Adrenal gland (tissue), 12 donors: ENCODE results near the gene PRKRIP1. TPM values are rescaled to one million over a fixed set of nuclear protein-coding genes. Genes with fewer than 3 reads are reported as not detected.

ENCODE experiments used
- DNase-seq, 7 donors: peaks; one replicate each; pipeline ENCODE4 v3.0.0-alpha.2; 2019 to 2020
- H3K27ac ChIP-seq, 5 donors: fragments of 200-600 bp; sonication (generic) in 4 of 5; 1 replicate in 3 of 5; 2 replicates in 2 of 5; pipeline versions ENCODE4 v1.5.1 to v1.8.0; 2016 to 2020; ENCODE audit warnings: mild to moderate bottlenecking in 1 of 5
- H3K27me3 ChIP-seq: fragments of 200-600 bp; 2 replicates; pipeline ENCODE4 v1.8.0; 2021
- H3K36me3 ChIP-seq, 2 donors: fragments of 200-600 bp; replicated peaks in 1 of 2; 1 replicate in 1 of 2; 2 replicates in 1 of 2; pipeline versions ENCODE4 v1.5.1 to v1.8.0; 2018 to 2022
- H3K4me1 ChIP-seq, 2 donors: fragments of 200-600 bp; replicated peaks in 1 of 2; 1 replicate in 1 of 2; 2 replicates in 1 of 2; pipeline versions ENCODE4 v1.5.1 to v1.8.0; 2018 to 2021
- H3K4me3 ChIP-seq, 4 donors: fragments of 200-600 bp; sonication (generic) in 3 of 4; one replicate each; pipeline ENCODE4 v1.5.1; 2016 to 2018
- H3K9me3 ChIP-seq, 3 donors: fragments of 200-600 bp; sonication (generic) in 1 of 3; replicated peaks in 1 of 3; 1 replicate in 2 of 3; 2 replicates in 1 of 3; pipeline versions ENCODE4 v1.5.1 to v1.8.0; 2016 to 2021
- POLR2A ChIP-seq, 2 donors: fragments of 450-650 bp; IDR thresholded peaks; one replicate each; pipeline ENCODE4 v1.6.1; 2017; ENCODE audit warnings: antibody characterized with exemption in 2 of 2, mild to moderate bottlenecking in 2 of 2, moderate library complexity in 1 of 2
- WGBS, 4 donors: extraction: QIAGEN DNeasy Blood & Tissue Kit in 2 of 4; methylation state at CpG; one replicate each; pipeline versions ENCODE4 v1.1.5 to v1.1.7; 2013 to 2017; 5-methylcytosine and 5-hydroxymethylcytosine counted together
- intact Hi-C, 2 donors: fragments of 100-400 bp; cut with DNase I; formaldehyde crosslinking; loops; one replicate each; pipeline versions ENCODE4 v1.14.1 to v1.15.0; 2022 to 2023
- polyA plus RNA-seq, 3 donors: library from polyadenylated mRNA; stranded (reverse); fragments of 200-250 nt in 2 of 3; fragments of 350-450 nt in 1 of 3; fragmentation: Illumina TruSeq in 1 of 3; extraction: RNeasy Lipid Tissue Mini Kit (QIAGEN cat#74804) in 1 of 3; gene quantifications; one replicate each; pipeline ENCODE4 v1.2.3, GENCODE V29; 2013 to 2014
- total RNA-seq, 9 donors: library from RNA; depleted of rRNA in 4 of 9; stranded (reverse); fragments of >200 nt in 4 of 9; fragments of 120-200 nt in 1 of 9; fragmentation: NEBNext Ultra II Directional in 1 of 9; extraction: Animal tissue kit (Norgen Biotek cat#: 25700) in 1 of 9; gene quantifications; one replicate each; pipeline versions ENCODE4 v1.1.0 to v1.2.4, GENCODE V29; 2013 to 2023
- TF ChIP-seq, protein P1 (sequence below), 6 experiments: fragments of 450-650 bp in 4 of 6; fragments of 200-600 bp in 2 of 6; sonication (generic) in 1 of 6; IDR thresholded peaks; 1 replicate in 5 of 6; 2 replicates in 1 of 6; pipeline versions ENCODE4 v1.5.1 to v1.8.0; 2016 to 2021; ENCODE audit warnings: antibody characterized with exemption in 6 of 6, mild to moderate bottlenecking in 2 of 6, moderate library complexity in 1 of 6
- donor health status: healthy with polysubstance abuse.
- donor health status: Bipolar disorder and iron deficiency.
- donor health status: DM: yes; HTN: yes; CAD: no.
- donor health status: DM: no; HTN: no; CAD: no.
- donor health status: DM: no; HTN: no; CAD: no.
- donor health status: DM: yes; HTN: yes; CAD: no.

The PRKRIP1 gene
- total and polyA plus RNA-seq, 12 donors = 19.4 to 114 (median 31.1) TPM

- no peak overlapping the region for H3K27ac ChIP-seq
- H3K4me1 ChIP-seq = peaks cover 7 to 8% of the 10 kb centered on the region in 2 donors
- no peak for DNase-seq
- H3K4me3 ChIP-seq = no peak overlapping the region
- 91 to 92% (median 92%) methylated on average over 16 to 17 of the region's 17 CpGs for WGBS, 4 donors
- peaks cover 0 to 19% of the 10 kb centered on the region in 2 donors for H3K36me3 ChIP-seq
- no peaks in the 10 kb centered on the region for H3K9me3 ChIP-seq
- TF ChIP-seq, protein P1, sequence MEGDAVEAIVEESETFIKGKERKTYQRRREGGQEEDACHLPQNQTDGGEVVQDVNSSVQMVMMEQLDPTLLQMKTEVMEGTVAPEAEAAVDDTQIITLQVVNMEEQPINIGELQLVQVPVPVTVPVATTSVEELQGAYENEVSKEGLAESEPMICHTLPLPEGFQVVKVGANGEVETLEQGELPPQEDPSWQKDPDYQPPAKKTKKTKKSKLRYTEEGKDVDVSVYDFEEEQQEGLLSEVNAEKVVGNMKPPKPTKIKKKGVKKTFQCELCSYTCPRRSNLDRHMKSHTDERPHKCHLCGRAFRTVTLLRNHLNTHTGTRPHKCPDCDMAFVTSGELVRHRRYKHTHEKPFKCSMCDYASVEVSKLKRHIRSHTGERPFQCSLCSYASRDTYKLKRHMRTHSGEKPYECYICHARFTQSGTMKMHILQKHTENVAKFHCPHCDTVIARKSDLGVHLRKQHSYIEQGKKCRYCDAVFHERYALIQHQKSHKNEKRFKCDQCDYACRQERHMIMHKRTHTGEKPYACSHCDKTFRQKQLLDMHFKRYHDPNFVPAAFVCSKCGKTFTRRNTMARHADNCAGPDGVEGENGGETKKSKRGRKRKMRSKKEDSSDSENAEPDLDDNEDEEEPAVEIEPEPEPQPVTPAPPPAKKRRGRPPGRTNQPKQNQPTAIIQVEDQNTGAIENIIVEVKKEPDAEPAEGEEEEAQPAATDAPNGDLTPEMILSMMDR (IDR thresholded peaks at IDR 0.05) = no peak
- no peak for TF ChIP-seq POLR2A (IDR thresholded peaks at IDR 0.05)
- no peaks in the 10 kb centered on the region for H3K27me3 ChIP-seq
- intact Hi-C loops = no loop called here
These were observed 49.0 kb downstream of the PRKRIP1 start for GRCh38 chr7:102444961-102445673.

- intact Hi-C loops = no loop called here
- peaks cover 0 to 19% of the 10 kb centered on the region in 2 donors for H3K36me3 ChIP-seq
- no peak overlapping the region for H3K27ac ChIP-seq
- 73 to 96% (median 87%) methylated on average over 2 of the region's 2 CpGs for WGBS, 4 donors
- H3K27me3 ChIP-seq = no peaks in the 10 kb centered on the region
- no peak for TF ChIP-seq POLR2A (IDR thresholded peaks at IDR 0.05)
- TF ChIP-seq, protein P1 (IDR thresholded peaks at IDR 0.05) = no peak
- H3K4me3 ChIP-seq = no peak overlapping the region
- DNase-seq = no peak
- no peaks in the 10 kb centered on the region for H3K9me3 ChIP-seq
- peaks cover 2 to 3% of the 10 kb centered on the region in 2 donors for H3K4me1 ChIP-seq
These were observed 49.5 kb downstream of the PRKRIP1 start for GRCh38 chr7:102445674-102446071.

DNA sequence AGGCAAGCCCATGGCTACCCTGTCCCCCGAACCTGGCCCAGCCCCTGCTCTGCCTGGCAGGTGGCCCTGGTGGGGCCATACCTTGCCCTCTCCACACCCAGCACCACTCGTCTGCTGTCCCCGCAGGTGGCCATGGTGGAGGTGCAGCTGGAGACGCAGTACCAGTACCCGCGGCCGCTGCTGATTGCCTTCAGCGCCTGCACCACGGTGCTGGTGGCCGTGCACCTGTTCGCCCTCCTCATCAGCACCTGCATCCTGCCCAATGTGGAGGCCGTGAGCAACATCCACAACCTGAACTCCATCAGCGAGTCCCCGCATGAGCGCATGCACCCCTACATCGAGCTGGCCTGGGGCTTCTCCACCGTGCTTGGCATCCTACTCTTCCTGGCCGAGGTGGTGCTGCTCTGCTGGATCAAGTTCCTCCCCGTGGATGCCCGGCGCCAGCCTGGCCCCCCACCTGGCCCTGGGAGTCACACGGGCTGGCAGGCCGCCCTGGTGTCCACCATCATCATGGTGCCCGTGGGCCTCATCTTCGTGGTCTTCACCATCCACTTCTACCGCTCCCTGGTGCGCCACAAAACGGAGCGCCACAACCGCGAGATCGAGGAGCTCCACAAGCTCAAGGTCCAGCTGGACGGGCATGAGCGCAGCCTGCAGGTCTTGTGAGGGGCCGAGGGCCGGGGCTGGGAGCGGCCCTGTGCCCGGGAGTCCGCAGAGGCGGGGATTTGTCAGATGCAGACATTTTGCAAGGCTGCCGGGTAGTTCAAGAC lies 50.4 kb downstream of the PRKRIP1 start:
- no peaks in the 10 kb centered on the region for H3K27me3 ChIP-seq
- DNase-seq = no peak
- no peak overlapping the region for H3K27ac ChIP-seq
- H3K9me3 ChIP-seq = no peaks in the 10 kb centered on the region
- WGBS, 4 donors = 93 to 96% (median 94%) methylated on average over 37 to 41 of the region's 41 CpGs
- peaks cover 0 to 3% of the 10 kb centered on the region in 2 donors for H3K4me1 ChIP-seq
- TF ChIP-seq, protein P1 (IDR thresholded peaks at IDR 0.05) = no peak
- no peak for TF ChIP-seq POLR2A (IDR thresholded peaks at IDR 0.05)
- intact Hi-C loops = no loop called here
- peaks cover 0 to 19% of the 10 kb centered on the region in 2 donors for H3K36me3 ChIP-seq
- H3K4me3 ChIP-seq = no peak overlapping the region

DNA sequence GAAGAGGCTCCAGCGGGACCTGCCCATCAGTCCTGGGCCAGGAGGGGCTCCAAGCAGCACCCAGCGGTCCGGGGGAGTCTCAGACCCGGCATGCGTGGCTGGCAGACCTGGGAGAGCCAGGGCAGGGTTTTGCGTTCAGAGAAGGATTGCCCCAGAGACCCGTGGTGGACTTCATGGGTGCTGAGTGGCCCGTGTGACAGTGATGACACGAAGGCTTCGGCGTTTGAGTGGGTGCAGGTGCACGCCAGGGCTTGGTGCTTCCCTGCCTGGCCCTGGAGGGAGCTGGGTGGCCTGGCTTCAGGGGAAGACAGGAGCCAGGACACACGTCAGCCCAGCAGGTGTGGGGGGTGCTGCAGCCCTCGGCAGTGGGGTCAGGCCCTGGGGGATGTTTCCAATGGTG lies 51.1 kb downstream of the PRKRIP1 start:
- Histone ChIP-seq H3K4me1 (peaks cover 0 to 3% of the 10 kb centered on the region in 2 donors), H3K27ac (peak overlapping the region in 1 of 5 donors; percentile 10), H3K4me3 (no peak overlapping the region), H3K9me3 (no peaks in the 10 kb centered on the region), H3K27me3 (no peaks in the 10 kb centered on the region), H3K36me3 (peaks cover 0 to 15% of the 10 kb centered on the region in 2 donors)
- no peak for TF ChIP-seq POLR2A (IDR thresholded peaks at IDR 0.05)
- intact Hi-C loops = no loop called here
- DNase-seq = no peak
- whole genome bisulfite sequencing, 4 donors = 91 to 98% (median 94%) methylated on average over 6 to 14 of the region's 14 CpGs
